Measurements from ENCODE around the gene FOXE3. TPM values are rescaled to one million over a fixed set of nuclear protein-coding genes. Genes with fewer than 3 reads are reported as not detected.

The FOXE3 gene
- total and polyA plus RNA-seq, 10 of the 15 experiments (the other 5 are each of a cell fraction or from before 2014, with no cell fraction given), result 0.13 TPM; not detected in 9

GRCh38 chr1:47448462-47449222, 32.6 kb downstream of the FOXE3 start:
- ChIA-PET SMC1A (ENCODE audit: uncharacterized antibody, unreplicated experiment) (interaction anchor here (0.5 to 1.4 kb wide), 5 partner anchors 11 to 60 kb away, joined by 3 to 4 read pairs (median 3); no protein-coding TSS in a partner anchor), RAD21 (ENCODE audit: unreplicated experiment) (interaction anchor here (1.3 to 1.5 kb wide), 2 partner anchors 262 to 278 kb away, joined by 3 to 4 read pairs; no protein-coding TSS in a partner anchor), POLR2A (no interaction called here), CTCF (interaction anchor here (1.0 to 2.4 kb wide), 3 partner anchors 12 to 278 kb away, joined by 3 to 13 read pairs (median 11); no protein-coding TSS in a partner anchor)
- DNase-seq (ENCODE audit: low read depth, low spot score) (no peak), FAIRE-seq (no peak), ATAC-seq (no peak)
- Histone ChIP-seq H3K4me1 (ENCODE audit: control insufficient read depth, insufficient read depth, low read length) (no peaks in the 10 kb centered on the region; the same call in 1 of the 2 replicates), H3K9me3 (replicated peaks; ENCODE audit: control insufficient read depth, insufficient read depth, low read length) (no peaks in the 10 kb centered on the region; the same call in 2 of the 3 replicates), H3K4me2 (ENCODE audit: control insufficient read depth, insufficient read depth) (no peak overlapping the region), H3K27ac (ENCODE audit: control insufficient read depth, insufficient read depth) (no peak overlapping the region), H3K27me3 (replicated peaks in 1 of 2; ENCODE audit: control insufficient read depth in 2 of 2, insufficient read depth in 2 of 2, low read length in 1 of 2) (peaks cover 27 to 31% of the 10 kb centered on the region in 2 experiments), H3K79me2 (ENCODE audit: control insufficient read depth, insufficient read depth, low read length) (no peaks in the 10 kb centered on the region), H2AFZ (ENCODE audit: control insufficient read depth, low read depth, low read length) (no peak overlapping the region), H3K4me3 (no peak overlapping the region), H3K9ac (ENCODE audit: control insufficient read depth, insufficient read depth, low read length) (no peak overlapping the region), H4K20me1 (ENCODE audit: control insufficient read depth, insufficient read depth) (no peaks in the 10 kb centered on the region), H3K36me3 (ENCODE audit: control insufficient read depth in 2 of 2, insufficient read depth in 2 of 2, low read length in 1 of 2) (no peaks in the 10 kb centered on the region)
- in situ Hi-C loops (cut with MboI) (no loop called here), intact Hi-C loops (cut with micrococcal nuclease; ENCODE audit: unreplicated experiment) (no loop called here)
- TF ChIP-seq ATF3 (IDR thresholded peaks at IDR 0.05; ENCODE audit: borderline replicate concordance, extremely low read depth, low read depth, low read length) (no peak), MLLT1 (IDR thresholded peaks at IDR 0.05) (no peak), FOXM1 (IDR thresholded peaks at IDR 0.05; ENCODE audit: low read depth, low read length) (no peak), YBX1 (IDR thresholded peaks at IDR 0.05) (no peak), ZBTB40 (IDR thresholded peaks at IDR 0.05; ENCODE audit: borderline replicate concordance) (no peak), ZNF274 (IDR thresholded peaks at IDR 0.05; ENCODE audit: insufficient read depth, insufficient read length) (no peak), EP300 (IDR thresholded peaks at IDR 0.05; ENCODE audit: borderline replicate concordance in 1 of 2, control insufficient read depth in 1 of 2, low read depth in 2 of 2, low read length in 2 of 2) (no peak), BCL3 (IDR thresholded peaks at IDR 0.05; ENCODE audit: borderline replicate concordance, insufficient read depth, low read depth, low read length, poor library complexity, severe bottlenecking) (no peak), MTA3 (IDR thresholded peaks at IDR 0.05; ENCODE audit: borderline replicate concordance, low read length) (no peak)
- no TSS peak for BruUV-seq (replicated peaks)
- 23% methylated on average over 4 of the region's 4 CpGs for WGBS (ENCODE audit: insufficient coverage, insufficient replicate concordance, low lambda C conversion rate, missing lambda C conversion rate)
